GM23338 (cell line): ENCODE results near the gene SMIM15.

Source experiments
- CREB1 ChIP-seq: fragments of 250-450 bp; sonication (Bioruptor Pico); IDR thresholded peaks from 2 replicates; pipeline ENCODE4 v1.5.0; 2020; ENCODE audit warnings: low read depth, mild to moderate bottlenecking, moderate library complexity
- CTCF ChIP-seq, 2 experiments: fragments of 200-600 bp in 1 of 2; sonication (generic) in 1 of 2; conservative IDR thresholded peaks; 2 replicates each; pipeline versions ENCODE4 v1.5.1 to v1.6.1; 2016 to 2017; ENCODE audit warnings: antibody characterized with exemption in 2 of 2, low read depth in 2 of 2, mild to moderate bottlenecking in 2 of 2, moderate library complexity in 1 of 2
- ETS1 ChIP-seq: IDR thresholded peaks from 2 replicates; pipeline ENCODE4 v1.6.1; 2016; ENCODE audit warnings: antibody characterized with exemption
- EZH2 ChIP-seq: fragments of 200-600 bp; sonication (generic); IDR thresholded peaks from one replicate; pipeline ENCODE4 v1.8.0; 2017; ENCODE audit warnings: antibody characterized with exemption, mild to moderate bottlenecking, low read depth; ENCODE audit not compliant: unreplicated experiment
- EZH2phosphoT487 ChIP-seq: fragments of 200-600 bp; sonication (generic); IDR thresholded peaks from one replicate; pipeline ENCODE4 v1.8.1; 2018; ENCODE audit warnings: antibody characterized with exemption; ENCODE audit not compliant: unreplicated experiment
- JUNB ChIP-seq: IDR thresholded peaks from one replicate; pipeline ENCODE4 v1.6.1; 2016; ENCODE audit warnings: antibody characterized with exemption; ENCODE audit not compliant: unreplicated experiment
- NANOG ChIP-seq: IDR thresholded peaks from 2 replicates; pipeline ENCODE4 v1.6.1; 2016; ENCODE audit warnings: antibody characterized with exemption, borderline replicate concordance
- POLR2AphosphoS5 ChIP-seq: IDR thresholded peaks from 2 replicates; pipeline ENCODE4 v1.6.1; 2016; ENCODE audit warnings: antibody characterized with exemption, low read depth
- STAT1 ChIP-seq: IDR thresholded peaks from one replicate; pipeline ENCODE4 v1.6.1; 2016; ENCODE audit warnings: antibody characterized with exemption; ENCODE audit not compliant: unreplicated experiment
- ZNF114 ChIP-seq: fragments of 250-450 bp; sonication (Bioruptor Pico); IDR thresholded peaks from 2 replicates; pipeline ENCODE4 v1.5.0; 2020; ENCODE audit warnings: mild to moderate bottlenecking, moderate library complexity
- ZNF331 ChIP-seq: fragments of 250-450 bp; sonication (Bioruptor Pico); IDR thresholded peaks from 2 replicates; pipeline ENCODE4 v1.5.0; 2020; ENCODE audit warnings: low read depth, mild to moderate bottlenecking, moderate library complexity
- ZNF462 ChIP-seq: fragments of 250-450 bp; sonication (Bioruptor Pico); IDR thresholded peaks from 2 replicates; pipeline ENCODE4 v1.5.0; 2020; ENCODE audit warnings: mild to moderate bottlenecking, moderate library complexity
- TF ChIP-seq, protein P1 (sequence below): IDR thresholded peaks from one replicate; pipeline ENCODE4 v1.6.1; 2018; ENCODE audit warnings: antibody characterized with exemption; ENCODE audit not compliant: unreplicated experiment

- TF ChIP-seq CTCF (conservative IDR thresholded peaks at IDR 0.05; ENCODE audit: low read depth in 2 of 2), result no peak
- TF ChIP-seq POLR2AphosphoS5, result peak; percentile 82
- TF ChIP-seq ETS1, result peak; percentile 62
- TF ChIP-seq EZH2, result no peak
- no peak for TF ChIP-seq STAT1
- TF ChIP-seq, protein P1, sequence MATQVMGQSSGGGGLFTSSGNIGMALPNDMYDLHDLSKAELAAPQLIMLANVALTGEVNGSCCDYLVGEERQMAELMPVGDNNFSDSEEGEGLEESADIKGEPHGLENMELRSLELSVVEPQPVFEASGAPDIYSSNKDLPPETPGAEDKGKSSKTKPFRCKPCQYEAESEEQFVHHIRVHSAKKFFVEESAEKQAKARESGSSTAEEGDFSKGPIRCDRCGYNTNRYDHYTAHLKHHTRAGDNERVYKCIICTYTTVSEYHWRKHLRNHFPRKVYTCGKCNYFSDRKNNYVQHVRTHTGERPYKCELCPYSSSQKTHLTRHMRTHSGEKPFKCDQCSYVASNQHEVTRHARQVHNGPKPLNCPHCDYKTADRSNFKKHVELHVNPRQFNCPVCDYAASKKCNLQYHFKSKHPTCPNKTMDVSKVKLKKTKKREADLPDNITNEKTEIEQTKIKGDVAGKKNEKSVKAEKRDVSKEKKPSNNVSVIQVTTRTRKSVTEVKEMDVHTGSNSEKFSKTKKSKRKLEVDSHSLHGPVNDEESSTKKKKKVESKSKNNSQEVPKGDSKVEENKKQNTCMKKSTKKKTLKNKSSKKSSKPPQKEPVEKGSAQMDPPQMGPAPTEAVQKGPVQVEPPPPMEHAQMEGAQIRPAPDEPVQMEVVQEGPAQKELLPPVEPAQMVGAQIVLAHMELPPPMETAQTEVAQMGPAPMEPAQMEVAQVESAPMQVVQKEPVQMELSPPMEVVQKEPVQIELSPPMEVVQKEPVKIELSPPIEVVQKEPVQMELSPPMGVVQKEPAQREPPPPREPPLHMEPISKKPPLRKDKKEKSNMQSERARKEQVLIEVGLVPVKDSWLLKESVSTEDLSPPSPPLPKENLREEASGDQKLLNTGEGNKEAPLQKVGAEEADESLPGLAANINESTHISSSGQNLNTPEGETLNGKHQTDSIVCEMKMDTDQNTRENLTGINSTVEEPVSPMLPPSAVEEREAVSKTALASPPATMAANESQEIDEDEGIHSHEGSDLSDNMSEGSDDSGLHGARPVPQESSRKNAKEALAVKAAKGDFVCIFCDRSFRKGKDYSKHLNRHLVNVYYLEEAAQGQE, result no peak
- TF ChIP-seq CREB1, result peak; percentile 41; the same call in 1 of the 2 replicates
- TF ChIP-seq JUNB, result no peak
- no peak for TF ChIP-seq ZNF114 (CRISPR knock-in tag)
- TF ChIP-seq EZH2phosphoT487, result no peak
- no peak for TF ChIP-seq ZNF462
- TF ChIP-seq NANOG, result no peak
- no peak for TF ChIP-seq ZNF331 (CRISPR knock-in tag)
Measured at GRCh38 chr5:61162010-61162831, at the start of gene SMIM15.
